CD4-positive, alpha-beta memory T cell (primary cell): ENCODE results near the gene CGN. TPM values are rescaled to one million over a fixed set of nuclear protein-coding genes. Genes with fewer than 3 reads are reported as not detected.

Experiments
- CTCF ChIA-PET: fragments of 350-600 bp; sonication (Branson Sonifier 250); formaldehyde crosslinking; loops from one replicate; lab custom pipeline; 2021; ENCODE audit warnings: inconsistent platforms; ENCODE audit not compliant: partially characterized antibody; lab: Charles Lee
- POLR2A ChIA-PET: fragments of 350-600 bp; sonication (Branson Sonifier 250); formaldehyde crosslinking; loops from one replicate; lab custom pipeline; 2021; ENCODE audit not compliant: partially characterized antibody; lab: Charles Lee
- DNase-seq, 5 donors: peaks; one replicate each; pipeline versions ENCODE4 v3.0.0 to v3.0.0-alpha.2; 2020 to 2022; ENCODE audit warnings: mixed read lengths in 1 of 5
- H3K27ac ChIP-seq: one replicate; pipeline ENCODE4 v1.7.0; 2013; ENCODE audit warnings: low read depth, low read length
- H3K27me3 ChIP-seq: 2 replicates; pipeline ENCODE4 v1.7.0; 2013; ENCODE audit warnings: mild to moderate bottlenecking, low read length, moderate library complexity; ENCODE audit not compliant: insufficient read depth
- H3K36me3 ChIP-seq: 2 replicates; pipeline ENCODE4 v1.7.0; 2013; ENCODE audit warnings: mild to moderate bottlenecking, low read length, moderate library complexity; ENCODE audit not compliant: insufficient read depth
- H3K4me1 ChIP-seq: 2 replicates; pipeline ENCODE4 v1.7.0; 2013; ENCODE audit warnings: mild to moderate bottlenecking, low read length, moderate library complexity; ENCODE audit not compliant: insufficient read depth
- H3K4me3 ChIP-seq, 2 donors: one replicate each; pipeline ENCODE4 v1.7.0; 2013; ENCODE audit warnings: low read length in 2 of 2, mild to moderate bottlenecking in 1 of 2
- H3K9me3 ChIP-seq, 2 donors: one replicate each; pipeline ENCODE4 v1.7.0; 2013; ENCODE audit warnings: low read length in 2 of 2, control low read depth in 1 of 2; ENCODE audit not compliant: control insufficient read depth in 1 of 2
- H3K27ac Mint-ChIP-seq, 7 donors: one replicate each; pipeline ENCODE4 v1.8.0; 2020 to 2021; ENCODE audit warnings: mixed read lengths in 7 of 7, mild to moderate bottlenecking in 6 of 7, inconsistent platforms in 3 of 7, moderate library complexity in 3 of 7
- H3K27me3 Mint-ChIP-seq, 2 donors: one replicate each; pipeline ENCODE4 v1.8.0; 2020 to 2021; ENCODE audit warnings: mixed read lengths in 2 of 2
- H3K36me3 Mint-ChIP-seq, 2 donors: one replicate each; pipeline ENCODE4 v1.8.0; 2020 to 2021; ENCODE audit warnings: mixed read lengths in 2 of 2, inconsistent platforms in 1 of 2, mild to moderate bottlenecking in 1 of 2
- H3K4me1 Mint-ChIP-seq, 4 donors: one replicate each; pipeline ENCODE4 v1.8.0; 2020 to 2021; ENCODE audit warnings: mixed read lengths in 4 of 4, mild to moderate bottlenecking in 1 of 4
- H3K4me3 Mint-ChIP-seq, 8 donors: one replicate each; pipeline ENCODE4 v1.8.0; 2020 to 2021; ENCODE audit warnings: mixed read lengths in 8 of 8, mild to moderate bottlenecking in 7 of 8, moderate library complexity in 6 of 8, inconsistent platforms in 3 of 8
- H3K9me3 Mint-ChIP-seq, 8 donors: one replicate each; pipeline ENCODE4 v1.8.0; 2020 to 2021; ENCODE audit warnings: mixed read lengths in 8 of 8, mild to moderate bottlenecking in 5 of 8, inconsistent platforms in 3 of 8, moderate library complexity in 1 of 8
- intact Hi-C: fragments of 100-400 bp; cut with micrococcal nuclease; formaldehyde crosslinking; loops from one replicate; pipeline ENCODE4 v1.15.1; 2023
- polyA plus RNA-seq, 2 donors: library from polyadenylated mRNA; unstranded; fragments of 300-500 nt; fragmentation: Illumina TruSeq; gene quantifications; one replicate each; pipeline ENCODE4 v1.2.3, GENCODE V29; 2021
- total RNA-seq, 2 experiments: library from RNA; stranded (reverse); gene quantifications; one replicate each; pipeline ENCODE4 v1.2.3, GENCODE V29; 2021

The CGN gene
- total and polyA plus RNA-seq, 4 experiments from 2014 or later: 0.81 to 1.4 (median 1.0) TPM; not detected in 1

GRCh38 chr1:151578941-151579340 lies 67.8 kb downstream of the CGN start:
- Histone ChIP-seq H3K4me3 (no peak overlapping the region), H3K36me3 (no peaks in the 10 kb centered on the region), H3K27me3 (no peaks in the 10 kb centered on the region), H3K27ac (no peak overlapping the region), H3K4me1 (no peaks in the 10 kb centered on the region), H3K9me3 (no peaks in the 10 kb centered on the region)
- POLR2A ChIA-PET: no interaction called here
- Mint-ChIP-seq H3K4me1 (no peaks in the 10 kb centered on the region), H3K9me3 (no peaks in the 10 kb centered on the region), H3K36me3 (peaks cover 6 to 18% of the 10 kb centered on the region in 2 donors), H3K27me3 (no peaks in the 10 kb centered on the region), H3K27ac (no peak overlapping the region), H3K4me3 (no peak overlapping the region)
- intact Hi-C loops: no loop called here
- DNase-seq: no peak
- CTCF ChIA-PET: interaction anchor here (3.3 kb wide), 1 partner anchor 15 kb away, joined by 11 read pairs; no protein-coding TSS in a partner anchor

DNA sequence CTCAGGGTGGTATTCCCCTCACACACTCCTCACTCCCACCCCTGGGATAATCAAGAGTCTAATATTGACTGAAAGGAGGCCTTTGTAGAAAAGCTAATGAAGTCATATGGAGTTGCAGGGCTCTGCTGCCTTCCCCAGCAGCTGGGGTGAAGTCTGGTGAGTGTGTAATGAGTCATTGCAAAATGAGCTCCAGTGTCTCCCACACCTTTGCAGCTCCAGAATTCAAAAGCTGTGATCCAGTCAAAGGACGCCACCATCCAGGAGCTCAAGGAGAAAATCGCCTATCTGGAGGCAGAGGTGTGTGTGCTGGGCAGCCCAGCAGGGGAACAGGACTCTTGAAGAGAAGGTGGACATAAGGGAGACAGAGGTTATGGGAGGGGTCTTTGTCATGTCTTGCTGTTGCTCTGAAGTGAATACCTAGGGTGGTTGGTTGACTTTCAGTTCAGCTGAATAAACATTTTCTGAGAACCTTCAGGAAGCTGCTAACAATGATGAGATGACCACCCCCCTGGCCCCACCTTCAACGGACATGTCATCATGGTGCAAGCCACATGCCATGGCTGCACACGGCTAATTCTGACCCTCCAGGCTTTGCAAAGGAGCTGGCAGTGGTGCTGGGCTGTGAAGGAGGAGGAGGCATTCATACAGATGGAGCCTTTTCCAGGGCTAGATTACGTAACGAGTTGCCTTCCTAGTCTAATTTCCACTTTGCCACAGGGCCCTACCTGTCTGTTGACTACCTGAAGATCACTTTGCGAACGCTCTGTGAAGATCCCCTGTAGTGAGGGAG lies 68.4 kb downstream of the CGN start:
- no peaks in the 10 kb centered on the region for H3K9me3 ChIP-seq
- Mint-ChIP-seq H3K4me1 (no peaks in the 10 kb centered on the region), H3K36me3 (peaks cover 6 to 13% of the 10 kb centered on the region in 2 donors), H3K9me3 (no peaks in the 10 kb centered on the region), H3K4me3 (no peak overlapping the region), H3K27me3 (no peaks in the 10 kb centered on the region), H3K27ac (peak overlapping the region in 3 of 7 donors; percentile 39 to 59 (median 42))
- ChIA-PET CTCF (interaction anchor here (3.3 kb wide), 1 partner anchor 14 kb away, joined by 11 read pairs; no protein-coding TSS in a partner anchor), POLR2A (no interaction called here)
- intact Hi-C loops: no loop called here
- DNase-seq: no peak
- no peaks in the 10 kb centered on the region for H3K4me1 ChIP-seq
- H3K27me3 ChIP-seq: no peaks in the 10 kb centered on the region
- no peaks in the 10 kb centered on the region for H3K36me3 ChIP-seq
- no peak overlapping the region for H3K4me3 ChIP-seq
- no peak overlapping the region for H3K27ac ChIP-seq

GRCh38 chr1:151581451-151581850 lies 70.3 kb downstream of the CGN start:
- Mint-ChIP-seq H3K36me3 (peaks cover 0 to 3% of the 10 kb centered on the region in 2 donors), H3K4me1 (no peaks in the 10 kb centered on the region), H3K9me3 (no peaks in the 10 kb centered on the region), H3K27me3 (no peaks in the 10 kb centered on the region), H3K4me3 (no peak overlapping the region), H3K27ac (no peak overlapping the region)
- Histone ChIP-seq H3K9me3 (no peaks in the 10 kb centered on the region), H3K36me3 (no peaks in the 10 kb centered on the region), H3K4me1 (no peaks in the 10 kb centered on the region), H3K4me3 (no peak overlapping the region), H3K27me3 (no peaks in the 10 kb centered on the region), H3K27ac (no peak overlapping the region)
- ChIA-PET CTCF (interaction anchor here (1.3 to 2.7 kb wide), 2 partner anchors 12 to 254 kb away, joined by 4 to 10 read pairs; no protein-coding TSS in a partner anchor), POLR2A (no interaction called here)
- intact Hi-C loops: no loop called here
- no peak for DNase-seq

DNA sequence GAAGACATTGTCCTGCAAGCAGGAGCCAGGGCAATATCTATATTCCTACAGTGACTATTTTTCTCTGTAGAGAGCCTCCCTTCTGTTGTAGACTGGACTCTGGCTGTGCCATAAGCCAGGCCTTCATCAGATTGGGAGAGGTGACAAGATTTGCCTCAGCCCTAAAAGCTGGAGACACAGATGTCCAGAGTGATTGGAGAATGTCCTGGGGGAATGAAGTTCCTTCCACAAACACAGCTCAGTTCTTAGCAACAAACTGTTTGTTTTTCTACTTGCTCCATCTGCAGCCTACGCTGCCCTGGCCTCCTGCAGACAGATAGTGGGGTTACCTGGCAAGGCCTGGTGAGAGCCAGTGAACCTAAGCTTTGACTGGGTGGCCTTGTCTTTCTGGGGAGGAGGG lies 70.7 kb downstream of the CGN start:
- no peaks in the 10 kb centered on the region for H3K36me3 ChIP-seq
- Mint-ChIP-seq H3K4me3 (no peak overlapping the region), H3K9me3 (no peaks in the 10 kb centered on the region), H3K4me1 (no peaks in the 10 kb centered on the region), H3K27ac (no peak overlapping the region), H3K36me3 (peaks cover 0 to 3% of the 10 kb centered on the region in 2 donors), H3K27me3 (no peaks in the 10 kb centered on the region)
- POLR2A ChIA-PET: no interaction called here
- no peak for DNase-seq
- H3K4me1 ChIP-seq: no peaks in the 10 kb centered on the region
- H3K9me3 ChIP-seq: no peaks in the 10 kb centered on the region
- H3K4me3 ChIP-seq: no peak overlapping the region
- no peak overlapping the region for H3K27ac ChIP-seq
- CTCF ChIA-PET: interaction anchor here (1.3 to 2.7 kb wide), 2 partner anchors 12 to 254 kb away, joined by 4 to 10 read pairs; no protein-coding TSS in a partner anchor
- no peaks in the 10 kb centered on the region for H3K27me3 ChIP-seq
- intact Hi-C loops: no loop called here

GRCh38 chr1:151583796-151584195 lies 72.6 kb downstream of the CGN start:
- CTCF ChIA-PET: interaction anchor here (1.0 kb wide), 1 partner anchor 10 kb away, joined by 6 read pairs; no protein-coding TSS in a partner anchor
- H3K4me1 Mint-ChIP-seq: no peaks in the 10 kb centered on the region

GRCh38 chr1:151584278-151584677 lies 73.1 kb downstream of the CGN start:
- peak overlapping the region in 1 of 7 donors; percentile 70 for H3K27ac Mint-ChIP-seq
- no peaks in the 10 kb centered on the region for H3K4me1 Mint-ChIP-seq
- ChIA-PET CTCF (interaction anchor here (1.0 kb wide), 1 partner anchor 10 kb away, joined by 6 read pairs; no protein-coding TSS in a partner anchor), POLR2A (no interaction called here)
- intact Hi-C loops: no loop called here
- H3K9me3 Mint-ChIP-seq: no peaks in the 10 kb centered on the region
- Histone ChIP-seq H3K4me3 (no peak overlapping the region), H3K36me3 (no peaks in the 10 kb centered on the region), H3K27ac (no peak overlapping the region), H3K4me1 (no peaks in the 10 kb centered on the region), H3K9me3 (no peaks in the 10 kb centered on the region), H3K27me3 (no peaks in the 10 kb centered on the region)
- peaks cover 0 to 3% of the 10 kb centered on the region in 2 donors for H3K36me3 Mint-ChIP-seq
- no peak for DNase-seq
- no peak overlapping the region for H3K4me3 Mint-ChIP-seq
- H3K27me3 Mint-ChIP-seq: no peaks in the 10 kb centered on the region

More at GRCh38 chr1:151583796-151584195, 72.6 kb downstream of the CGN start:
- intact Hi-C loops: no loop called here
- no peaks in the 10 kb centered on the region for H3K9me3 ChIP-seq
- POLR2A ChIA-PET: no interaction called here
- H3K36me3 ChIP-seq: no peaks in the 10 kb centered on the region
- Mint-ChIP-seq H3K36me3 (peaks cover 0 to 3% of the 10 kb centered on the region in 2 donors), H3K4me3 (no peak overlapping the region), H3K27ac (peak overlapping the region in 1 of 7 donors; percentile 70), H3K9me3 (no peaks in the 10 kb centered on the region), H3K27me3 (no peaks in the 10 kb centered on the region)
- H3K4me1 ChIP-seq: no peaks in the 10 kb centered on the region
- H3K4me3 ChIP-seq: no peak overlapping the region
- no peak for DNase-seq
- H3K27me3 ChIP-seq: no peaks in the 10 kb centered on the region
- H3K27ac ChIP-seq: no peak overlapping the region

GRCh38 chr1:151584780-151585179 lies 73.6 kb downstream of the CGN start:
- no peaks in the 10 kb centered on the region for H3K4me1 Mint-ChIP-seq
- no peaks in the 10 kb centered on the region for H3K27me3 ChIP-seq
- H3K27me3 Mint-ChIP-seq: peaks cover 0 to under 1% of the 10 kb centered on the region in 2 donors
- H3K27ac Mint-ChIP-seq: no peak overlapping the region
- POLR2A ChIA-PET: no interaction called here
- H3K9me3 ChIP-seq: no peaks in the 10 kb centered on the region
- no peaks in the 10 kb centered on the region for H3K36me3 Mint-ChIP-seq
- intact Hi-C loops: no loop called here
- H3K9me3 Mint-ChIP-seq: peaks cover 0 to under 1% (median 0%) of the 10 kb centered on the region in 8 donors
- H3K4me3 ChIP-seq: no peak overlapping the region
- no peaks in the 10 kb centered on the region for H3K4me1 ChIP-seq
- no peak overlapping the region for H3K4me3 Mint-ChIP-seq
- CTCF ChIA-PET: interaction anchor here (1.1 kb wide), 1 partner anchor 24 kb away, joined by 3 read pairs; no protein-coding TSS in a partner anchor
- no peaks in the 10 kb centered on the region for H3K36me3 ChIP-seq
- DNase-seq: no peak
- H3K27ac ChIP-seq: no peak overlapping the region
